NT2/D1 (cell line): ENCODE results near the gene LAMB1.

ENCODE experiments used
- YY1 ChIP-seq: IDR thresholded peaks from 2 replicates; pipeline ENCODE4 v1.6.1; 2011; ENCODE audit not compliant: insufficient read length, insufficient read depth
- ZNF274 ChIP-seq: IDR thresholded peaks from 2 replicates; pipeline ENCODE4 v1.6.1; 2011; ENCODE audit warnings: mild to moderate bottlenecking, low read depth, low read length

- TF ChIP-seq ZNF274 (no peak), YY1 (no peak)
These were observed 43.4 kb downstream of the LAMB1 start for GRCh38 chr7:107959527-107959898.
